ENCODE results near the gene GPRC5B. TPM values are rescaled to one million over a fixed set of nuclear protein-coding genes. Genes with fewer than 3 reads are reported as not detected.

GPRC5B gene
- total and polyA plus RNA-seq, 2 of the 8 experiments (the other 6 are each of a cell fraction or from before 2014, with no cell fraction given), result 106 to 160 TPM

DNA sequence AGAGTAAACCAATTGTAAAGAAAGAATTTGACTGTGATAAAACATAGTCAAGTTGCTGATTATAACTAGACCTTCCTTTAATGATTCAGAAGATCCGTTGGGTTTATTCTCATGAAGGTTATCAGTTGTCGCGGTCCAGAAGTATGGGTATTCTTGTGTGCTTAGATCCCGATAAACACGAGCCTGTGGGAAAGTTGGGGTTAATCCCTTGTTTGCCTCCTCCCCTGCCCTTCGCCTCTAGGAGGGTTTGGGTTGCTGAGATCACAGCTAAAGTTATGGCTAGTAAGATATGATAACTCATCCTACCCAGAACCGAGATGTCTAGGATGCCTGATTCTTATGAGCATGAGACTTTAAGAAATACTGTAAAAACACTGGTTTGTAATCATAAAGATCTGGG, 66.8 kb downstream of the GPRC5B start:
- 87% methylated on average over 7 of the region's 7 CpGs; no CpG with 5 or more reads in 1 of the 2 experiments for WGBS, 2 experiments (ENCODE audit: extremely low coverage in 1 of 2, insufficient coverage in 1 of 2, insufficient read length in 1 of 2, insufficient replicate concordance in 2 of 2, low coverage in 1 of 2, low lambda C conversion rate in 2 of 2, missing lambda C conversion rate in 1 of 2)
- H3K9ac ChIP-seq (replicated peaks in 1 of 4; ENCODE audit: extremely low read depth in 1 of 4, low read depth in 3 of 4, low read length in 3 of 4), result no peak overlapping the region
- no peak overlapping the region for H4K91ac ChIP-seq (replicated peaks; ENCODE audit: insufficient read length, low read length)
- no peak overlapping the region for H2BK5ac ChIP-seq (ENCODE audit: low read depth, low read length)
- no peaks in the 10 kb centered on the region for H3K79me1 ChIP-seq (ENCODE audit: low read depth, low read length)
- peaks cover 0 to 6% of the 10 kb centered on the region in 2 experiments; a peak in 3 of 4 replicates for H3K9me3 ChIP-seq (ENCODE audit: insufficient read depth in 2 of 2, low read depth in 1 of 2, low read length in 1 of 2)
- no peaks in the 10 kb centered on the region for H3K27me3 ChIP-seq (replicated peaks in 1 of 4; ENCODE audit: control insufficient read depth in 3 of 4, extremely low read depth in 1 of 4, insufficient read depth in 3 of 4, low read length in 3 of 4)
- no peak overlapping the region for H3K4ac ChIP-seq (replicated peaks; ENCODE audit: insufficient read length, low read depth, low read length)
- no peak overlapping the region for H3K4me2 ChIP-seq (ENCODE audit: insufficient read depth in 1 of 2, low read depth in 2 of 2, low read length in 2 of 2)
- H3K56ac ChIP-seq (replicated peaks; ENCODE audit: insufficient read length, low read depth, low read length), result no peak overlapping the region
- no peak overlapping the region for H2BK120ac ChIP-seq (replicated peaks; ENCODE audit: low read depth, low read length)
- no peak overlapping the region for H2AK5ac ChIP-seq (ENCODE audit: low read depth, low read length)
- no peaks in the 10 kb centered on the region for H4K20me1 ChIP-seq (replicated peaks in 1 of 2; ENCODE audit: control insufficient read depth in 1 of 2, insufficient read depth in 2 of 2, low read length in 2 of 2)
- H3K4me3 ChIP-seq (ENCODE audit: extremely low read depth in 1 of 4, insufficient read depth in 2 of 4, low read depth in 3 of 4, low read length in 4 of 4), result no peak overlapping the region
- no peak overlapping the region for H2BK15ac ChIP-seq (ENCODE audit: low read length)
- H3K79me2 ChIP-seq (ENCODE audit: control insufficient read depth in 1 of 2, insufficient read depth in 2 of 2, low read length in 2 of 2), result no peaks in the 10 kb centered on the region
- peak overlapping the region; percentile 32 for H3K23ac ChIP-seq (ENCODE audit: insufficient read length)
- H3K4me1 ChIP-seq (replicated peaks in 1 of 4; ENCODE audit: control insufficient read depth in 3 of 4, insufficient read depth in 4 of 4, low read length in 3 of 4), result peaks cover 0 to 2% (median 0%) of the 10 kb centered on the region in 4 experiments; a peak in 1 of 7 replicates
- no peak overlapping the region for H3K14ac ChIP-seq (ENCODE audit: insufficient read length)
- H3K36me3 ChIP-seq (ENCODE audit: control insufficient read depth in 2 of 4, insufficient read depth in 4 of 4, low read length in 3 of 4), result no peaks in the 10 kb centered on the region
- DNase-seq (ENCODE audit: low read depth in 1 of 2, low spot score in 2 of 2) (no peak), FAIRE-seq (no peak)
- no peak overlapping the region for H3K18ac ChIP-seq (ENCODE audit: extremely low read depth, low read length)
- no peak overlapping the region for H4K5ac ChIP-seq (ENCODE audit: insufficient read length, low read depth, low read length)
- H2AFZ ChIP-seq (ENCODE audit: low read length), result no peak overlapping the region
- CTCF ChIA-PET (ENCODE audit: partially characterized antibody), result no interaction called here
- no peak overlapping the region for H3K27ac ChIP-seq (ENCODE audit: low read depth, low read length)
- TF ChIP-seq, protein P1, sequence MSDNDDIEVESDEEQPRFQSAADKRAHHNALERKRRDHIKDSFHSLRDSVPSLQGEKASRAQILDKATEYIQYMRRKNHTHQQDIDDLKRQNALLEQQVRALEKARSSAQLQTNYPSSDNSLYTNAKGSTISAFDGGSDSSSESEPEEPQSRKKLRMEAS (IDR thresholded peaks at IDR 0.05), result no peak
- TF ChIP-seq POLR2AphosphoS5 (IDR thresholded peaks at IDR 0.05; ENCODE audit: low read depth, low read length), result no peak
- TF ChIP-seq SRF (IDR thresholded peaks at IDR 0.05; ENCODE audit: low read depth, low read length), result no peak
- TF ChIP-seq RFX5 (IDR thresholded peaks at IDR 0.05; ENCODE audit: borderline replicate concordance, low read depth, low read length), result no peak
- no peak for TF ChIP-seq TAF7 (optimal IDR thresholded peaks at IDR 0.05; ENCODE audit: borderline replicate concordance, low read depth, low read length)
- H4K8ac ChIP-seq (ENCODE audit: extremely low read depth, insufficient read depth, low read length), result no peak overlapping the region
- no peak overlapping the region for H2BK12ac ChIP-seq (ENCODE audit: low read depth, low read length)
- POLR2A ChIA-PET (ENCODE audit: partially characterized antibody), result interaction anchor here (1.1 kb wide), 1 partner anchor 43 kb away, joined by 3 read pairs; no protein-coding TSS in a partner anchor
- H2BK20ac ChIP-seq (ENCODE audit: low read length), result no peak overlapping the region
- H3K23me2 ChIP-seq (ENCODE audit: low read depth, low read length), result no peaks in the 10 kb centered on the region
